GM23248 (cell line): Measurements from ENCODE around the gene AFDN. TPM values are rescaled to one million over a fixed set of nuclear protein-coding genes. Genes with fewer than 3 reads are reported as not detected.
A peak's percentile ranks its signal among the peaks of the same experiment; 100 is the strongest.

Source experiments
- DNase-seq: peaks from one replicate; pipeline ENCODE4 v3.0.0-alpha.2; 2015
- H2AFZ ChIP-seq: fragments of 200-600 bp; sonication (generic); 2 replicates; pipeline ENCODE4 v1.6.1; 2016; ENCODE audit warnings: antibody characterized with exemption
- H3F3A ChIP-seq: fragments of 200-600 bp; sonication (generic); 2 replicates; pipeline ENCODE4 v1.6.1; 2016; ENCODE audit warnings: mild to moderate bottlenecking, antibody characterized with exemption, mixed run types; ENCODE audit not compliant: insufficient read depth
- H3K27ac ChIP-seq: fragments of 200-600 bp; sonication (generic); 2 replicates; pipeline ENCODE4 v1.5.1; 2016; ENCODE audit warnings: mild to moderate bottlenecking
- H3K27me3 ChIP-seq: fragments of 200-600 bp; sonication (generic); replicated peaks from 2 replicates; pipeline ENCODE4 v1.6.1; 2016; ENCODE audit warnings: mild to moderate bottlenecking; ENCODE audit not compliant: insufficient read depth
- H3K36me3 ChIP-seq: fragments of 200-600 bp; sonication (generic); 2 replicates; pipeline ENCODE4 v1.6.1; 2016; ENCODE audit warnings: low read depth, mild to moderate bottlenecking
- H3K4me1 ChIP-seq: fragments of 200-600 bp; sonication (generic); 2 replicates; pipeline ENCODE4 v1.6.1; 2016; ENCODE audit warnings: mild to moderate bottlenecking; ENCODE audit not compliant: insufficient read depth
- H3K4me2 ChIP-seq: fragments of 200-600 bp; sonication (generic); one replicate; pipeline ENCODE4 v1.6.1; 2016; ENCODE audit warnings: mild to moderate bottlenecking; ENCODE audit not compliant: unreplicated experiment
- H3K4me3 ChIP-seq: fragments of 200-600 bp; sonication (generic); 2 replicates; pipeline ENCODE4 v1.5.1; 2016; ENCODE audit warnings: mild to moderate bottlenecking
- H3K79me2 ChIP-seq: fragments of 200-600 bp; sonication (generic); 2 replicates; pipeline ENCODE4 v1.6.1; 2016; ENCODE audit warnings: mild to moderate bottlenecking; ENCODE audit not compliant: insufficient read depth
- H3K9ac ChIP-seq: fragments of 200-600 bp; sonication (generic); 2 replicates; pipeline ENCODE4 v1.6.1; 2016; ENCODE audit warnings: mild to moderate bottlenecking
- H3K9me2 ChIP-seq: fragments of 200-600 bp; sonication (generic); 2 replicates; pipeline ENCODE4 v1.6.1; 2016; ENCODE audit warnings: mixed run types, mild to moderate bottlenecking, moderate library complexity; ENCODE audit not compliant: insufficient read depth
- H3K9me3 ChIP-seq: fragments of 200-600 bp; sonication (generic); one replicate; pipeline ENCODE4 v1.6.1; 2017; ENCODE audit warnings: low read depth
- H4K20me1 ChIP-seq: fragments of 200-600 bp; sonication (generic); 2 replicates; pipeline ENCODE4 v1.6.0; 2016; ENCODE audit not compliant: insufficient read depth
- EZH2 ChIP-seq: fragments of 200-600 bp; sonication (generic); IDR thresholded peaks from 2 replicates; pipeline ENCODE4 v1.6.1; 2018; ENCODE audit warnings: antibody characterized with exemption, mild to moderate bottlenecking; ENCODE audit not compliant: insufficient read depth, poor library complexity, severe bottlenecking
- EZH2phosphoT487 ChIP-seq: fragments of 200-600 bp; sonication (generic); IDR thresholded peaks from 2 replicates; pipeline ENCODE4 v1.6.1; 2018; ENCODE audit warnings: antibody characterized with exemption, moderate library complexity, mild to moderate bottlenecking, low read depth; ENCODE audit not compliant: insufficient read depth
- WGBS, 2 experiments: methylation state at CpG; one replicate each; pipeline ENCODE4 v1.1.6; 2015 to 2017; ENCODE audit warnings: low lambda C conversion rate in 2 of 2, low coverage in 1 of 2; ENCODE audit errors: missing lambda C conversion rate in 2 of 2; 5-methylcytosine and 5-hydroxymethylcytosine counted together
- in situ Hi-C: fragments of 300-500 bp; cut with MboI; formaldehyde crosslinking; loops from 2 replicates; pipeline ENCODE4 v1.15.0; 2020
- polyA plus RNA-seq: library from polyadenylated mRNA; unstranded; fragments of >200 nt; fragmentation: Nextera tagmentation; extraction: Ambion mirVana; gene quantifications from 2 replicates; pipeline ENCODE4 v1.2.1, GENCODE V29; 2016
- total RNA-seq: library from RNA; depleted of rRNA; stranded (reverse); fragments of >200 nt; shearing (Covaris generic); gene quantifications from 2 replicates; pipeline ENCODE4 v1.2.3, GENCODE V29; 2014

Gene AFDN
- total and polyA plus RNA-seq, 2 experiments from 2014 or later, result 4.5 to 13.8 TPM

GRCh38 chr6:167849846-167850459 is 23.2 kb downstream of the AFDN start:
- Histone ChIP-seq H3K27ac (no peak overlapping the region), H3K9me2 (peaks cover 6% of the 10 kb centered on the region; the same call in 1 of the 2 replicates), H3K36me3 (no peaks in the 10 kb centered on the region), H3K4me3 (no peak overlapping the region), H3K79me2 (peaks cover 95% of the 10 kb centered on the region), H3K27me3 (no peaks in the 10 kb centered on the region), H3K9me3 (no peaks in the 10 kb centered on the region), H4K20me1 (no peaks in the 10 kb centered on the region), H3F3A (no peaks in the 10 kb centered on the region), H3K9ac (no peak overlapping the region), H2AFZ (no peak overlapping the region), H3K4me2 (peak overlapping the region; percentile 33), H3K4me1 (peaks cover 3% of the 10 kb centered on the region)
- in situ Hi-C loops, result no loop called here
- no peak for TF ChIP-seq EZH2
- TF ChIP-seq EZH2phosphoT487, result no peak
- 76 to 86% methylated on average over 4 of the region's 4 CpGs for WGBS, 2 experiments
- no peak for DNase-seq

- in situ Hi-C loops, result no loop called here
- Histone ChIP-seq H3F3A (peaks cover 5% of the 10 kb centered on the region), H3K9ac (no peak overlapping the region), H3K36me3 (no peaks in the 10 kb centered on the region), H3K9me2 (peaks cover 6% of the 10 kb centered on the region; the same call in 1 of the 2 replicates), H3K4me2 (no peak overlapping the region), H3K27ac (no peak overlapping the region), H3K4me3 (no peak overlapping the region), H3K79me2 (peaks cover 89% of the 10 kb centered on the region), H2AFZ (no peak overlapping the region), H3K4me1 (peaks cover 12% of the 10 kb centered on the region), H4K20me1 (no peaks in the 10 kb centered on the region), H3K27me3 (no peaks in the 10 kb centered on the region), H3K9me3 (no peaks in the 10 kb centered on the region)
- TF ChIP-seq EZH2phosphoT487 (no peak), EZH2 (no peak)
- 89 to 90% methylated on average over 6 of the region's 6 CpGs for WGBS, 2 experiments
- no peak for DNase-seq
Observed at GRCh38 chr6:167850782-167851181, 24.1 kb downstream of the AFDN start.

GRCh38 chr6:167851370-167851952 is 24.8 kb downstream of the AFDN start:
- H3K79me2 ChIP-seq, result peaks cover 84% of the 10 kb centered on the region
- no peaks in the 10 kb centered on the region for H4K20me1 ChIP-seq
- H3K9me2 ChIP-seq, result peaks cover 6% of the 10 kb centered on the region; the same call in 1 of the 2 replicates
- in situ Hi-C loops, result no loop called here
- no peak overlapping the region for H3K27ac ChIP-seq
- no peaks in the 10 kb centered on the region for H3K27me3 ChIP-seq
- TF ChIP-seq EZH2phosphoT487 (no peak), EZH2 (no peak)
- H3K4me2 ChIP-seq, result no peak overlapping the region
- no peak overlapping the region for H3K9ac ChIP-seq
- whole genome bisulfite sequencing, 2 experiments, result 95 to 100% methylated on average over 2 of the region's 2 CpGs
- H3K4me3 ChIP-seq, result no peak overlapping the region
- no peaks in the 10 kb centered on the region for H3K9me3 ChIP-seq
- peaks cover 17% of the 10 kb centered on the region for H3K4me1 ChIP-seq
- peaks cover 9% of the 10 kb centered on the region for H3F3A ChIP-seq
- H2AFZ ChIP-seq, result no peak overlapping the region
- DNase-seq, result no peak
- H3K36me3 ChIP-seq, result no peaks in the 10 kb centered on the region

GRCh38 chr6:167855825-167856425 is 29.2 kb downstream of the AFDN start:
- Histone ChIP-seq H3K36me3 (no peaks in the 10 kb centered on the region), H4K20me1 (no peaks in the 10 kb centered on the region), H3K9me2 (peaks cover 6% of the 10 kb centered on the region; the same call in 1 of the 2 replicates), H3K27ac (peak overlapping the region; percentile 89), H3K79me2 (peaks cover 70% of the 10 kb centered on the region), H3K9me3 (no peaks in the 10 kb centered on the region), H3K27me3 (no peaks in the 10 kb centered on the region), H3F3A (peaks cover 36% of the 10 kb centered on the region), H3K4me1 (peaks cover 40% of the 10 kb centered on the region), H3K9ac (peak overlapping the region; percentile 76), H3K4me3 (peak overlapping the region; percentile 40), H2AFZ (peak overlapping the region; percentile 31; the same call in 1 of the 2 replicates), H3K4me2 (peak overlapping the region; percentile 63)
- no peak for TF ChIP-seq EZH2
- TF ChIP-seq EZH2phosphoT487, result peak; percentile 61; the same call in 1 of the 2 replicates
- WGBS, 2 experiments, result 23 to 27% methylated on average over 6 of the region's 6 CpGs
- in situ Hi-C loops, result no loop called here
- DNase-seq, result peak; percentile 96
